ENCODE data around the gene MT1A.

MT1A gene

GRCh38 chr16:56681939-56682702 is 43.7 kb downstream of the MT1A start, which contains the start of gene MT1X:
TSS of gene MT1X (plus strand) at chr16:56682470. CDS start at chr16:56682541, 71 bp downstream.
- peak; percentile 94 for DNase-seq

GRCh38 chr16:56682703-56683397 is 44.4 kb downstream of the MT1A start:
- peak; percentile 41 for DNase-seq

- DNase-seq: no peak
These were observed 45.1 kb downstream of the MT1A start for GRCh38 chr16:56683424-56684172.

- no peak for DNase-seq
These were observed 45.9 kb downstream of the MT1A start for GRCh38 chr16:56684256-56684925.

GRCh38 chr16:56684926-56685590 is 46.6 kb downstream of the MT1A start:
- DNase-seq: no peak

- DNase-seq: no peak
These were observed 48.3 kb downstream of the MT1A start for GRCh38 chr16:56686758-56687157.

GRCh38 chr16:56688762-56689161 is 50.3 kb downstream of the MT1A start:
- DNase-seq: no peak

GRCh38 chr16:56689171-56689570 is 50.7 kb downstream of the MT1A start:
- DNase-seq: no peak

Data from stimulated activated CD8-positive, alpha-beta memory T cell treated with anti-CD3 and anti-CD28 coated beads, Interleukin-4, amount 100 ng/mL, for 48 hours (primary cell).